GM19467 (cell line): ENCODE results near the gene AMIGO1.
"Not testable (repeated sequence)": the region's sequence is repeated elsewhere in the genome, so short reads cannot be mapped to it uniquely, and the experiment has no call there.

Experiments used
- ATAC-seq: cut with Tn5 transposase; IDR thresholded peaks from one replicate; pipeline ENCODE4 v1.9.1; 2021; ENCODE audit warnings: mild to moderate bottlenecking, moderate library complexity; ENCODE audit not compliant: unreplicated experiment

AMIGO1 gene

DNA sequence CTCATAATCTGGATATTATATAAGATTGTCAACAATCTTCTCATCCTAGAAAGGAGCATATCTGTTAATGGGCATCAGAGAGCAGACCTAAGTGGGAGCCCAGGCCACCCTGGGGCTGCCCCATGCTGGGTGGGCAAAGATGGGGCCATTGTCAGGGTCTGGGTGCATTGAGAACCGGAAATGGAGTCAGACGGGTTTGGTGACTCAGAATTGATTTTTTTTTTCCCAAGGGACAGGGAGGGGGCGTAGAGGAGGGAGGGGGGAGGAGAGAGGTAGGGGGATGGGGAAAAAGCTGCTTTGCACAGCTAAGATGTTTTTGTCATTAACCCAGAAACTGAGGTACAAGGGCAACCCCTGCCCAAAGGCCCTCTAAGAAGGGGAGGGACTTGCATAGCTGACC lies 24.5 kb downstream of the AMIGO1 start:
- ATAC-seq, result no peak

DNA sequence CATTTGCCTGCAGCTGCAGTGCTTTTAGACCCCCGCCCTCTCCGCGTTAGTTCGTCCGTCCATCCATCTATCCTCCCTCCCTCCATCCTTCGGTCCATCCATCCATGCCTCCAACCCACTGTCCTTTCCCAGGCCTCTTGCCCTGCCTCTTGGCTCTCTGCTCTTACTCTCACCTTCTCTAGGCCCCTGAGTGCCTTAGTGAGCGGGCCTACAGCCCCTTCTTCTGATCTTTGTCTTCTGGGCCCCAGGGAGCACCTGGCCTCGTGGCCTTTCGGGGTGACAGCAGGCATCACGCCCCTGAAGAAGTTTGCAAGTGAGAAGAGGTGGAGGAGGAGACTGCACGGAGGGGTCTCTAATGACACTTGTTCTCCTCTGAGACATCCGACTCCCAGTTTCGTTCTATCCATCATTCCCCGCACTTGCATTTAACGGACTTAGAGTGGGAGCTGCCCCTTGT lies 25.0 kb downstream of the AMIGO1 start:
- no peak for ATAC-seq

DNA sequence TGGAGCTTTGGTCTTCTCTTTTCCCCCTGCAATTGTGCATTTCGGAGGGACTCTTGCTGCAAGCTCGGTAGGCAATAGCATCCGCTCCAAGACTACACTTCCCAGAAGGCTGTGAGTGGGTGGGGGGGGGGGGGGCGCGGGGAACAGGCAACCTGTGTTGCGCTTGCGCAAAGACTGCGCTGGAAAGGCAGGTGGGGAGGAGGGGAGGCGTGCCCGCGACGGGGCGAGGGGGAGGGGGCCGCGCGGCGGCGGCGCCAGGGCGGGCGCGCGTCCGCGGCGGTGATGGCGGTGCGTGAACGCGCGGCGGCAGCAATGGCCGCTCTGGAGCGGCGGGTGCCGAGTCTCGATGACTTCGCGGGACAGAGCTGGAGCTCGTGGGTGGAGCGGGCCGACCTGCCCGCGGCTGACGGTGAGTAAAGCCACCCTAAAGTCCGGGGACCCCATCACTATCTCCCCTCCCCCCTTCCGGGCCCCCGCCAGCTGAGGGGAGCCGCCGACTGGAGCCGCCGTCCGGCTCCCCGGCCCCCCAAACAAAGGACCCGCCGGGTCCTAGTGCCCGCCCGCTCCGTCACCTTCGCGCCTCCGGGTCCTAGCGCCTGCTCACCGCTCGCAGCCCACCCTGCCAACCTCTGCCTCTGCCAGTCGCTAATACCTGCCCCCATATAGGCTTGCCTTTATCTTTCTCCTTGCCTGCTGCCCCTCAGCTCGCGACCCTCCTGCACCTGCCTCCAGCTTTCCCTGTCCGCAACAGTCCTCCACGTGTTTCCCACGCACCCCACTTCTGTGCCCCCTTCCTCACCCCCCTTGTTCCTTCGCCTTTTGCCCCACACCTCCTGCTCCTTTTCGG lies 25.6 kb downstream of the AMIGO1 start, which contains the start of gene ATXN7L2:
Gene ATXN7L2, plus strand, starts transcription at position 234 of the 847 bp plus-strand sequence. Its CDS starts 49 bp downstream, at position 283.
- peak; percentile 73 for ATAC-seq

DNA sequence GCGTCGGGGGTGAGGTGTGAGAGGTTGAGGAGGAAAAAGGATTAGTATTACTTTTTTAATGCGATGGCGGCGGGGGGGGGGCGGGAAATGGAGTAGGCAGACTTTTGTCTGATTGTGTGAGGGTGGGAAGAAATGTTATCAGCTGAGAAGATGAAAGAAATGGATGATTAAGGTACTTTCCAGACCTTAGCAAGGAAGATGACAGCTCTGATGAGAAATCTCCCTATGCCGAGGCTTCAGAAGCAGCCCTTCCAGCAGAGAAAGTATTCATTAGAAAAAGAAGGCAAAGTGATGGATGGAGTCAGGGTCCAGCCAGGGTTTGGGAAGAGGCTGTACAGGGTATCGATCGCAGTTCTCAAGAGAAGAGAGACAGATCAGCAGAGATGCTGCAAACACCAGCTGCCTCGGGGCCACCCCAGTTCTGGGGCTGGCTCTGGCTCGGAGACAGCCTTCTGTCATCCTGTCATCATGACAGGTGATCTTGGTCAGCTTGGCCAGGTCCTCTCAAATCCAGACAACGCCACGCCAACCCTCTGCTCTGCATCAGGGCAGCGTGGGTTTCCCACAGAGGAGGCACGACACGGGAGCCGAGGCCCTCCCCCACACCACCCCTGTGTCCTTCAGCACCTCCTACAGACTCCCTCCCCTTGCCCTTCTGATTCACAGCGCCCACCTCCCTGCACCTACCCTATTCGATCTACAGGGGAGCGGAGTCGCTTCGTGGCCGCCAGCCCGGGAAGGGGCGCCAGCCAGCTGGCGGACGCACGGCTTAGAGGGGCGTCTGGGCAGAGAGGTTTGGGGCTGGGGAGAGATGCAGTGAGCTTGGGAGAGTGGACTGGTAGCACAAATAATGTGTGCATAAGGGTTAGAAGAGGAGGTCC lies 26.5 kb downstream of the AMIGO1 start:
- peak; percentile 11 for ATAC-seq

DNA sequence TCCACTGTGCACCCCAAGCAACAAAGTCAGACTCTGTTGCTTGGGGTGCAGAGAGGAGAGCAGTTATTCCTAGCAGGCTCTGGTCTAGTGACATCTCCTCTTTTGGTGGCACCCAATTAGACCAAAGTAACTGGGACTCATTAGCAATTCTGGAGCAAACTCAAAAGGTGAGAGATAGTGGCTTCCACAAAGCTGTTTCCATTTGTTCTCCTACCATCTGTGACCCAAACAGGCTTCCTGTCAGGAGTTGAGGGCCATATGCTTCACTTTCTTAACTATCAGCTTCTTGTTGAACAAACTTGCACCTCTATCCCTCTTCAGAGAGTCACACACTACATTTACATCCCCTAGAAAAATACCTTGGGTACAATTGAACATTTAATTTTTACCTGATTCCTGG lies 27.3 kb downstream of the AMIGO1 start:
- no peak for ATAC-seq

DNA sequence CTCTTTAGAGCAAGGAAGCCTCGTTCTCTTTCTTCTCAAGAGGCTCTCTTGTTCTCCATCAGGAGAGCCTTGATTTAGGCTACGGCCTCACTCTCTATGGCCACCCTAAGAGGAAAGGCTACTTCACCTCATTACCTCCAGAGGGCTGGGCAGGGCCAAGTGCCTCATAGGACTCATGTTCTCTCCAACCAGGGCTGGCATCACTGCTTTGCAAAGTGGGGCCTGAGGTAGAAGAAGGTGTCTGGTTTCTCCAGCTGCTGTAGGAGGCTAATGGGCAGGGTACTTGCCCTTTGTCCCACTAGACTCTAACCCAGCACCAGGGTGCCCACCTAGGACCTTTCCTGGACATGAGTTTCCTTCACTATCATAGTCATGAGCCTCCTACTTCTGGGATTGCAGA lies 27.9 kb downstream of the AMIGO1 start:
- no peak for ATAC-seq

DNA sequence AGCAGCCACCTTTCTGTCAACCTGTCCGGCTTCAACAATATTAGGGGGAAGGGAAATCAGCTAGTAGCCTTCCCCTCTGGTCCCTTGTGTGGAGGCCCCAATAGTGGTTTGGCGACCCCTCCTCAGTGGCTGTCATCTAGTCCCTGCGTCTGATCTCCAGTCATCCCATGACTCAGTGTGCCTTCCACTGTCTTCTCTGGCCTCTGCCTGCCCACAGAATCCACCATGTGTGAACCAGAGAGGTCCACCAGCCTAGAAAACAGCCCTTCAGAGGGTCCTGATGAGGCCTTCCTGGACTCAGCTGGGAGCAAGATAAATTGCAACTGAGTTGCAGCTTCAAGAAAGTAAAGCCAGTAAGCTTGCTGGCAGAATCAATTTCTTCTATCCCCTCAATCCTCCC lies 29.6 kb downstream of the AMIGO1 start:
- ATAC-seq, result no peak

DNA sequence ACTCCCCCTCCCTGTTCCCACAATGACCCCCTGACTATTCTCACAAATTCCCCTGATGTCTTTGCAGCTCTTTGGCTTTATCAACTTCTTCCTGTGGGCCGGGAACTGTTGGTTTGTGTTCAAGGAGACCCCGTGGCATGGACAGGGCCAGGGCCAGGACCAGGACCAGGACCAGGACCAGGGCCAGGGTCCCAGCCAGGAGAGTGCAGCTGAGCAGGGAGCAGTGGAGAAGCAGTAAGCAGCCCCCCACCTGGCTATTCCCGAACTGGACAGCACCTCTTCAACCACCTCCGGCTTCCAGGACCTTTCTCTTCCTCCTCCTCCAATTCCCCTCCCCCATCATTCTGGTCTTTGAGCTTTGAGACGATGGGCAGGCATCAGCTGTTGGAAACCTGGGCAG lies 30.2 kb downstream of the AMIGO1 start:
- ATAC-seq, result no peak

DNA sequence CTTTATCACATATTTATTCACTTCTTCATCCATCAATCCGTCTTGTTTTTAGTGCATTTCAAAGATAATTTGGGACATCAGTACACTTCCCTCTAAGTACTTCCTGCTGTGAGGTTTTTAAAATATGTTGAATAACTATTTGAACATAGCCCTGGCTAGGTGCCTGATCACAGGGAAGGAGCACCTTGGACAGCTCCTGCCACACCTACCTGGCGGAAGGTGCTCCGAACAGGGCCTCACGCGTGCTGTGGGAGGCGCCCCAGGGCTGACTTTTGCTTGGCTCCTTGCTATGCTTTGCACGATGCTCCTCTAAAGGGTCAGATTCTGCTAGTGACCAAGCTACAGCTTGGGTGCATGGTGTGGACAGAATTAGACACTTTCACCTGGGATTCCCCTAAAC lies 30.7 kb downstream of the AMIGO1 start:
- no peak for ATAC-seq

DNA sequence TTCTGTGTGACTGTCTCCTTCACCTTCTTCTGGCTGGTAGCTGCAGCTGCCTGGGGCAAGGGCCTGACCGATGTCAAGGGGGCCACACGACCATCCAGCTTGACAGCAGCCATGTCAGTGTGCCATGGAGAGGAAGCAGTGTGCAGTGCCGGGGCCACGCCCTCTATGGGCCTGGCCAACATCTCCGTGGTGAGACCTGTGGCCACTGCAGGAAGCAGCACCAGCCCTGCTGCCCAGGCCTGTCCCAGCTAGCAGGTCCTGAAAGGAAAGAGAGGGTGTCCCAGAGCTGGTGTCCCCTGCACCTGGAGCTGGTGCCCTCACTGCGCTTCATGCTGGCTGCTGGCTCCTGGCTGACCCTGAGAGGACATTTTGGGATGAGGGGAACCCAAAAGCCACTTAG lies 31.7 kb downstream of the AMIGO1 start:
- no peak for ATAC-seq

DNA sequence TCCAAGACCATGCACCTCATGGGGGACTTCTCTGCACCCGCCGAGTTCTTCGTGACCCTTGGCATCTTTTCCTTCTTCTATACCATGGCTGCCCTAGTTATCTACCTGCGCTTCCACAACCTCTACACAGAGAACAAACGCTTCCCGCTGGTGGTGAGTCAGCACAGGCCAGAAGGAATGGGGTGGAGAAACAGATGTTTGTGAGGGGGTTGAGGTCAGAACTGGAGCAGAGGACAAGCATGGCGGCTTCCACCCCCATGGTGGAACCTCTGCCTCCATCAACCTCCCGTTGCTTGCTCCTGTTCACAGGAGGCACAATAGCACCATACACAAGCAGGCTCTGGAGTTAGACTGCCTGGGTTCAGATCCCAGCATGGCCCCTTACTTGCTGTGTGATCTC lies 32.7 kb downstream of the AMIGO1 start:
- no peak for ATAC-seq

DNA sequence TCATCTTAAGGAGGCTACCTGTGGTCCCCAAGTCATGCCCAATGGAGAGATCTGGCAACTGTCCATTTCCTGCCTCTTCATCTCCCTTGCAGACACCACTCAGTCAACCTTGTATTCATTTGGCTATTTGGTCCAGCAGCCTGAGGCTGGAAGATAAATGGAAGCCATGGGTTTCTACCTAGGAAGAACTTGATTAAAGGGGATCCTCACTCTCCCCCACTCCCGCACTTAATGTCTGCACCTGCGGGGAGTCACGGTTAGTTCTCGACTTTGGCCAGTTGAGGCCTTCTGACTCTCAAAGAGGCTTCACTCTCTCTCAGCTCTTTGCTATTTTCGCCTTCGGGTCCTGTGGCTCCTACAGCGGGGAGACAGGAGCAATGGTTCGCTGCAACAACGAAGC lies 34.3 kb downstream of the AMIGO1 start:
- ATAC-seq, result no peak

DNA sequence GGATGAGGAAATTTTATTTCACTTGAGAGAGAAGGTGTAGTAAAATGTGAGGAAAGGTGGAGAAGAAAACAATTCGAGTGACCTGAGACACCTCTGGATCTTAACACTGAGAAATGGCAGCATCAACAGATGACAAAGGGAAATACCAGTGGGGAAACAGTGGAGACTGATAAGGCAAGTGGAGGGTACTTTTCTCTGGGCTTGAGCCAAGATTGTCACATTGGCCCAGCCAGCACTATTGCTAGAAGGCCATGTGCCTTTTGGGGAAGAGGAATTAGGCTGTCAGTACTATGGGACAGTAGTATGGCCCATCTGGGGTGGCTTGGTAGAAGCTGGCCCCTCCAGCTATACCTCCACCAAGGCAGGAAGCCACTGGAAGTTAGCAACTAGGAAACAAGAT lies 34.8 kb downstream of the AMIGO1 start:
- no peak for ATAC-seq

DNA sequence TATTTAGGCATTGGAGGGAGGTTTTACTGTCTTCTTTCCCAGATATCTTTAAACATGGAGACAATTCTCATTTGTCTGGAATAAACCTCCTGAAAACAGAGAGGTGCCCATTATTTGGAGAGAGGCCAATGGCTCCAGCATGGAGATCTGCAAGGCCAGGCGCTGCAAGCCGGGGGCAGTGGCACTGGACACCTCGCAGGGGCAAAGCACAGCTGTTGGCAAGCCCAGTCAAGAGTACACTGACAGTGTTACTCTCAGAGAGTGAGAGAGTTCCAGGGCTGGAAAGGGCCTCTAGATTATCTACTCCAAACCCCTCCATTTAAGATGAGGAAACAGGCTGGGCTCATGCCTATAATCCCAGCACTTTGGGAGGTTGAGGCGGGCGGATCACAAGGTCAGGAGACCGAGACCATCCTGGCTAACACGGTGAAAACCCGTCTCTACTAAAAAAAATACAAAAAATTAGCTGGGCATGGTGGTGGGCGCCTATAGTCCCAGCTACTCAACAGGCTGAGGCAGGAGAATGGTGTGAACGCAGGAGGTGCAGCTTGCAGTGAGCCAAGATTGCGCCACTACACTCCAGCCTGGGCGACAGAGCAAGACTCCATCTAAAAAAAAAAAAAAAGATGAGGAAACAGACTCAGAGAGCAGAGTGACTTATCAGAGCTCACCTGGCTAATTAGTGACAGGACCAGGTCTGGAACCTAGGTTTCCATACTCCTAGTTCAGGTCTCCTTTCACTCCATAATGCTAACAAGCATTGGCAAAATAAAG lies 36.1 kb downstream of the AMIGO1 start:
- not testable (repeated sequence) for ATAC-seq

DNA sequence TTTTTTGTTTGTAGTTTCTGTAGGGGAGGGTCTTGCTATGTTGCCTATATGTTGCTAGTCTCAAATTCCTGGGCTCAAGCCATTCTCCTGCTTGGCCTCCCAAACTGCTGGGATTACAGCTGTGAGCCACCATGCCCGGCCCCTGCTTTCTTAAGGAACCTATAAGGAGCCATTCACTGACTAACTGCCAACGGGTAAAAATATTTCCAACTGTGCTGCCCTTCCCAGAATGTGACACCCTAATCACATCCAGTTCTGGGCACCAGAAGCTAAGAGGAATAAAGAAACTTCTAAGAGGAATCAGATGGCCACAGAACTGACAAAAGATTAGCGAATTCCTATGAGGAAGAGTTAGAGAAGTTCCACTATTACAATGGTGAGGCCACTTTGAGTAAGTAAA lies 36.7 kb downstream of the AMIGO1 start:
- ATAC-seq, result no peak

DNA sequence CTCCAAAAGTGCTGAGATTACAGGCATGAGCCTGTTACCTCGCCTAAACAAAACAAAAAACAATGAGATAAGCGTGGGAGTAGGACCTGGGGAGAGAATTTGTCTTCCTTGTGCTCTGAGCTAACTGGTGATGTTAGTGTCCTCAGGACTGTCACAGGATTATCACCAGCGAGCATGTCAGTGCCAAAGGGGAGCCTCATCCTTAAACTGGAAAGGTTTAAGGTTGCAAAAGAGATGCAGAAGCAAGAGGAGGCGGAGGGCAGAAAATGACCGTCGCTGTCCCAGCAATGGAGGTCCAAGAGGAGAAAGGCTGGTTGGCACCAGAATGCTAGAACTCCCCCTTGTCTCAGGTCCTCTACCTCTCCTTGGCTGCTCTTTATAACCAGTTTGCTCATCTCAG lies 39.3 kb downstream of the AMIGO1 start:
- ATAC-seq, result no peak

DNA sequence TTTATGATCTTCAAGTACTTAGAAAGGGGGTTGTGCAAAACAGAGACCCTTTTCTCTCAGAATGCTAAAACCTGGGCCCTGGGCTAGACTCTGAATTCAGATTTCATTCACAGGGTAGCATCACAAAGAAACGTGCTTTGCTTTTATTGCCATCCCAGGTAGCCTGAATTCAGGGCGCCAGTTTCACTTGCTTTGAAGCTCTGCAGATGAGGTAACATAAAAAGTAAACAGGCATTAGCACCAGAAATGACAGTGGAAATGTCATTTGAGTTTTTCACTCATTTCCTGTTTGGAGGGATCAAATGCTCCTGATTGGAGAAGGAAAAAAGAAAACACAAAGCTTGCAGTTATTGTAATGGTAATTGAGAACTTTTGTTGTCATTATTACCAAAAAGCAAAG lies 40.6 kb downstream of the AMIGO1 start:
- ATAC-seq, result no peak

DNA sequence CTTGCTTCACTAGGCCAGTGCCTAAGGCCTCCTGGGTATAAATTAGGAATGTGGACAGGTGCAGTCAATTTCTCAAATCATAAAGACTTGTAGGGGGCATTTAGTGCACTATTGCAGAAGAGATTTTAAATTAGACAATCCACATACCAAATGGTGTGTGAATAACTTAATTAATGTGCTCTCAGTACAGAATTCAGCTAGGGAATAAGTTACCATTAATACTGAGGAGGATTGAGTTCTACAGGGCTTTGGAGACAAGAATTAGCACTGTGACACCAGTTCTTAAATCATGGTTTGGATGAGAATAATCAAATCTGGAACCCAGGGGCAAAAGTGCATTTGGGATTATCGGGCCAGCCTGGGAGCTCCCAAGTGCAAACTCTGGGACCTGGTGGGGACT lies 41.5 kb downstream of the AMIGO1 start:
- no peak for ATAC-seq

DNA sequence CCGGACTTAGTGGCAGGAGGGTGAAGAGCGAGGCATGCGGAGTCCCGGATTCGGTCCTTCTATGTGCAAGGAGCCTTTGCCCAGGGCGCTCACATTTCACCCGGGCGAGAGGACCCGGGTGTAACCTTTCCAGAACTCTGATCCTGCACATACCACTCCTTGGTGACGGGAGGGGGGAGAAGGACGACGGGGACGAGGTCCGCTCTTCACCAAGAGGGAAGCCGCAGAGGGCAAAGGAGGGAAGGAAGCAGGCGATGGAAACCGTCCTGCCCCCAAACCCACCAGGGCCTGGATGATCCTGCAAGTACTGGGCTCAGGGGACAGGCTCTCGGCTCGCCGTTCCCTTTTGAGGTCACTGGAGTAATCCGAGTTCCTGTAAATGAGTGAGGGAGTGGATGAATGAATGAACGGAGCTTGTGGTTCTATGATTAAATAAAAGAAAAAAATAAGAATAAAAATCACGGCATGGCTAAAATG lies 42.2 kb downstream of the AMIGO1 start:
- no peak for ATAC-seq

DNA sequence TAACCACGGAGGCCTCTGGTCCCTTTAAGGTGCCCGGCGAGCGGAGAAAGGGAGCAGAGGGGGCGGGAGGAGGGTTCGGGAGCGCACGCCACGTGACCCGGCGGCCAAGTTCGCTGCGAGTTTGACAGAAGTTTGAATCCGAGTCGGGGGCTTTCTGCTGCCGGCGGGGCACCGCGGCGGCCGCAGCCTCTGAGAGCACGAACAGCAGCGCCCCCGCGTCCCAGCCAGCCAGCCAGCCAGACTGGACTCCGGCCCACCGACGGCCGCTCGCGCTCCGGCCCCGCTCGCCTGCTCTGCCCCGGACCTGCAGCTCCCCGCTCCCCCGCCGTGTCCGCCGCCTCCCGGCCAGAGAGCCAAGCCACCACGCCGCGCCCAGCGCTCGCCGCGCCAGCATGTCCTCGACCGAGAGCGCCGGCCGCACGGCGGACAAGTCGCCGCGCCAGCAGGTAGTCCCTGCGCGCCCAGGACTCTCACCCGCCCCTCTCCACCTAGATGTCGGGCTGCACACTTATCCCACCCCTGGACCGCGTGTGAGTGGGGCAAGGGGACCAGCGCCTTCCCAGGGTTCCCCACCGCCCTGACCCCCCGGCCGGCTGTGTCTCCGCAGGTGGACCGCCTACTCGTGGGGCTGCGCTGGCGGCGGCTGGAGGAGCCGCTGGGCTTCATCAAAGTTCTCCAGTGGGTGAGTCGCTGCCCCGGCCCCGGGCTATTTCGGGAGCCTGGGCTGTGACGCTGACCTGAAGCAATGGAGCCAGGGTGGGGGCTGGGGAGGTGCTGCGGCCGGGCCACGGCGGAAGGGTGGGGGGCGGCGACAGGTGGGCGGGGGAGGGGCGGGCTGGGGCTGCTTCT lies 42.9 kb downstream of the AMIGO1 start, which contains the start of gene SYPL2:
Gene SYPL2, plus strand, starts transcription at position 95 of the 849 bp plus-strand sequence. Its CDS starts 298 bp downstream, at position 393.
- no peak for ATAC-seq
